GM19468 (cell line): ENCODE data around the gene BCKDHB.

Source experiments
- ATAC-seq: cut with Tn5 transposase; IDR thresholded peaks from one replicate; pipeline ENCODE4 v1.9.1; 2021; ENCODE audit warnings: mild to moderate bottlenecking, moderate library complexity, moderate number of reproducible peaks; ENCODE audit not compliant: unreplicated experiment; ENCODE audit errors: extremely low read depth

Gene BCKDHB

GRCh38 chr6:80145921-80146320 is 39.5 kb downstream of the BCKDHB start:
- no peak for ATAC-seq

- no peak for ATAC-seq
These were observed 41.7 kb downstream of the BCKDHB start for GRCh38 chr6:80148220-80148619.

- no peak for ATAC-seq
These were observed 45.2 kb downstream of the BCKDHB start for GRCh38 chr6:80151635-80152034.

- no peak for ATAC-seq
These were observed 47.7 kb downstream of the BCKDHB start for GRCh38 chr6:80154160-80154559.

GRCh38 chr6:80156221-80156620 is 49.8 kb downstream of the BCKDHB start:
- no peak for ATAC-seq

GRCh38 chr6:80158478-80158989 is 52.1 kb downstream of the BCKDHB start:
- no peak for ATAC-seq

- ATAC-seq: no peak
These were observed 55.0 kb downstream of the BCKDHB start for GRCh38 chr6:80161434-80161833.

GRCh38 chr6:80163754-80164187 is 57.3 kb downstream of the BCKDHB start:
- ATAC-seq: peak; percentile 45

GRCh38 chr6:80165143-80165542 is 58.7 kb downstream of the BCKDHB start:
- peak; percentile 88 for ATAC-seq

GRCh38 chr6:80165819-80166218 is 59.3 kb downstream of the BCKDHB start:
- no peak for ATAC-seq

GRCh38 chr6:80170433-80170832 is 64.0 kb downstream of the BCKDHB start:
- no peak for ATAC-seq

- ATAC-seq: no peak
These were observed 66.9 kb downstream of the BCKDHB start for GRCh38 chr6:80173411-80173810.

- no peak for ATAC-seq
These were observed 68.6 kb downstream of the BCKDHB start for GRCh38 chr6:80174900-80175572.

- ATAC-seq: no peak
These were observed 73.2 kb downstream of the BCKDHB start for GRCh38 chr6:80179695-80180094.

- no peak for ATAC-seq
These were observed 75.0 kb downstream of the BCKDHB start for GRCh38 chr6:80181352-80182081.

- ATAC-seq: no peak
These were observed 75.8 kb downstream of the BCKDHB start for GRCh38 chr6:80182308-80182707.

- ATAC-seq: no peak
These were observed 76.7 kb downstream of the BCKDHB start for GRCh38 chr6:80183019-80183795.

GRCh38 chr6:80185492-80185891 is 79.0 kb downstream of the BCKDHB start:
- no peak for ATAC-seq

- no peak for ATAC-seq
These were observed 79.6 kb downstream of the BCKDHB start for GRCh38 chr6:80186082-80186481.

GRCh38 chr6:80196906-80197305 is 90.4 kb downstream of the BCKDHB start:
- no peak for ATAC-seq

- no peak for ATAC-seq
These were observed 91.0 kb downstream of the BCKDHB start for GRCh38 chr6:80197474-80197873.
